GM13977 (cell line): Measurements from ENCODE around the gene ZNF513.

ENCODE experiments used
- DNase-seq: peaks from one replicate; pipeline ENCODE4 v3.0.0; 2012; ENCODE audit warnings: low spot score
- CTCF ChIP-seq: IDR thresholded peaks from 2 replicates; pipeline ENCODE4 v1.5.1; 2012; ENCODE audit warnings: mild to moderate bottlenecking, control low read depth; ENCODE audit not compliant: insufficient read depth; ENCODE audit errors: extremely low read depth, missing control alignments
- in situ Hi-C: fragments of 300-500 bp; cut with MboI; formaldehyde crosslinking; loops from one replicate; pipeline ENCODE4 v1.12.0; 2022; ENCODE audit warnings: low sequenced_read_pairs, low pct_unique_long_range_greater_than_20kb, mixed read lengths, inconsistent platforms; ENCODE audit not compliant: unreplicated experiment

Gene ZNF513

GRCh38 chr2:27369471-27370025 lies 11.0 kb downstream of the ZNF513 start:
- in situ Hi-C loops = no loop called here
- TF ChIP-seq CTCF = no peak
- no peak for DNase-seq

GRCh38 chr2:27363933-27364332 lies 16.6 kb downstream of the ZNF513 start:
- TF ChIP-seq CTCF = no peak
- in situ Hi-C loops = no loop called here
- no peak for DNase-seq

GRCh38 chr2:27362678-27363420 lies 17.7 kb downstream of the ZNF513 start:
- in situ Hi-C loops = no loop called here
- no peak for TF ChIP-seq CTCF
- no peak for DNase-seq

GRCh38 chr2:27356382-27357181 lies 24.0 kb downstream of the ZNF513 start, which contains the start of gene GTF3C2:
GTF3C2 (minus strand) TSS chr2:27356764; CDS start chr2:27343554, 13,210 bp downstream.
- in situ Hi-C loops = no loop called here
- peak; percentile 91 for DNase-seq
- TF ChIP-seq CTCF = no peak

GRCh38 chr2:27356056-27356381 lies 24.5 kb downstream of the ZNF513 start:
- in situ Hi-C loops = no loop called here
- DNase-seq = peak; percentile 68
- no peak for TF ChIP-seq CTCF

- DNase-seq = no peak
- no peak for TF ChIP-seq CTCF
- in situ Hi-C loops = no loop called here
Measured at GRCh38 chr2:27354597-27354927, 26.0 kb downstream of the ZNF513 start.
